SK-N-SH treated with all-trans-retinoic acid at 6 μM for 48 hours (cell line): ENCODE measurements around the gene CACNA1C.

Experiments
- ATAC-seq: fragments of 200-7000 bp; cut with Tn5 transposase; 3 replicates; pipeline ENCODE4 v1.9.1; 2020; ENCODE audit warnings: mild to moderate bottlenecking, moderate library complexity
- BACH2 ChIP-seq: fragments of 250-450 bp; sonication (Bioruptor Pico); IDR thresholded peaks from 2 replicates; pipeline ENCODE4 v1.9.0; 2021; ENCODE audit warnings: mild to moderate bottlenecking, borderline replicate concordance
- CSDC2 ChIP-seq: fragments of 250-450 bp; sonication (Bioruptor Pico); IDR thresholded peaks from 2 replicates; pipeline ENCODE4 v1.5.0; 2020; ENCODE audit warnings: mild to moderate bottlenecking, moderate library complexity
- CSRNP3 ChIP-seq: fragments of 250-450 bp; sonication (Bioruptor Pico); IDR thresholded peaks from 2 replicates; pipeline ENCODE4 v1.5.1; 2021; ENCODE audit warnings: mild to moderate bottlenecking, moderate library complexity
- ESRRG ChIP-seq: fragments of 250-450 bp; sonication (Bioruptor Pico); IDR thresholded peaks from 2 replicates; pipeline ENCODE4 v1.6.1; 2021; ENCODE audit warnings: mild to moderate bottlenecking
- GLIS3 ChIP-seq: fragments of 250-450 bp; sonication (Bioruptor Pico); IDR thresholded peaks from 2 replicates; pipeline ENCODE4 v1.5.0; 2020; ENCODE audit warnings: mild to moderate bottlenecking, moderate library complexity
- ISL1 ChIP-seq: fragments of 250-450 bp; sonication (Bioruptor Pico); IDR thresholded peaks from 2 replicates; pipeline ENCODE4 v2.1.2; 2022; ENCODE audit warnings: mild to moderate bottlenecking, moderate library complexity
- OSR1 ChIP-seq: fragments of 250-450 bp; sonication (Bioruptor Pico); IDR thresholded peaks from 2 replicates; pipeline ENCODE4 v1.8.0; 2022; ENCODE audit warnings: moderate library complexity, mild to moderate bottlenecking, inconsistent platforms
- PPARA ChIP-seq: fragments of 250-450 bp; sonication (Bioruptor Pico); IDR thresholded peaks from 2 replicates; pipeline ENCODE4 v1.5.0; 2020; ENCODE audit warnings: mild to moderate bottlenecking, borderline replicate concordance
- RARB ChIP-seq: fragments of 250-450 bp; sonication (Bioruptor Pico); IDR thresholded peaks from 2 replicates; pipeline ENCODE4 v1.8.0; 2021; ENCODE audit warnings: mild to moderate bottlenecking, moderate library complexity
- SNAI2 ChIP-seq: fragments of 250-450 bp; sonication (Bioruptor Pico); IDR thresholded peaks from 2 replicates; pipeline ENCODE4 v1.5.0; 2020; ENCODE audit warnings: mild to moderate bottlenecking, moderate library complexity
- TCF4 ChIP-seq: fragments of 250-450 bp; sonication (Bioruptor Pico); IDR thresholded peaks from 2 replicates; pipeline ENCODE4 v1.8.0; 2021; ENCODE audit warnings: mild to moderate bottlenecking, moderate library complexity, borderline replicate concordance
- TOX ChIP-seq: fragments of 250-450 bp; sonication (Bioruptor Pico); IDR thresholded peaks from 2 replicates; pipeline ENCODE4 v1.8.0; 2021; ENCODE audit warnings: mild to moderate bottlenecking, moderate library complexity, borderline replicate concordance
- ZC3H10 ChIP-seq: fragments of 250-450 bp; sonication (Bioruptor Pico); IDR thresholded peaks from 2 replicates; pipeline ENCODE4 v1.5.1; 2021; ENCODE audit warnings: mild to moderate bottlenecking, moderate library complexity
- ZFP3 ChIP-seq: fragments of 250-450 bp; sonication (Bioruptor Pico); IDR thresholded peaks from 2 replicates; pipeline ENCODE4 v1.5.0; 2020; ENCODE audit warnings: mild to moderate bottlenecking, moderate library complexity
- ZFP30 ChIP-seq: fragments of 450-650 bp; formaldehyde crosslinking; IDR thresholded peaks from 2 replicates; pipeline ENCODE4 v1.5.0; 2022; ENCODE audit warnings: mild to moderate bottlenecking, moderate library complexity
- ZNF565 ChIP-seq: fragments of 450-650 bp; formaldehyde crosslinking; conservative IDR thresholded peaks from 2 replicates; pipeline ENCODE4 v1.5.0; 2020; ENCODE audit warnings: low read depth, mild to moderate bottlenecking, moderate library complexity
- ZNF70 ChIP-seq: fragments of 450-650 bp; formaldehyde crosslinking; IDR thresholded peaks from 2 replicates; pipeline ENCODE4 v1.5.0; 2020; ENCODE audit warnings: mild to moderate bottlenecking, moderate library complexity
- ZNF8 ChIP-seq: fragments of 450-650 bp; formaldehyde crosslinking; IDR thresholded peaks from 2 replicates; pipeline ENCODE4 v1.5.0; 2020; ENCODE audit warnings: mild to moderate bottlenecking, moderate library complexity
- TF ChIP-seq, protein P1 (sequence below): fragments of 250-450 bp; sonication (Bioruptor Pico); IDR thresholded peaks from 2 replicates; pipeline ENCODE4 v1.5.0; 2020; ENCODE audit warnings: mild to moderate bottlenecking, moderate library complexity
- TF ChIP-seq, protein P2 (sequence below): fragments of 250-450 bp; sonication (Bioruptor Pico); IDR thresholded peaks from 2 replicates; pipeline ENCODE4 v1.8.0; 2020; ENCODE audit warnings: mild to moderate bottlenecking, moderate library complexity, borderline replicate concordance

The CACNA1C gene

DNA sequence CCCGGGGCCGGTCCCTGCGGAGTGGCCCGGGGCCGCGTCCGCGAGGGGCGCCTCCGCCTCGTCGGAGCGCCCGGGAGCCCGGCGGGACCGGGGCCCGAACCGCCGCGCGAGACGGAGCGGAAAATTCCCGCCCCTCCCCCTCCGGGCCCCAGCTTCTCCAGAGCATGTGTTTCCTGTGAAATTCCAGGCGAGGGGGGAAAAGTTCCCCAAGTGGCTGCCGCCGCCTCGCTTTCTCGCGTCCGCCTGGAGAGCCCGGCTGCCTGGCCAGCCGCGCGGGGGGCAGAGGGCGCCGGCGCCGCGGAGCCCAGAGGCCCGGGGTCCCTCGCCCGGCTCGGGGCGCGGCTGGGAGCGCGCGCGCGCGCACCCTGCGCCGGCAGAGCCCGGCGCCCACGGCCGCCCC lies 904 bp downstream of the CACNA1C start:
- TF ChIP-seq, protein P1, sequence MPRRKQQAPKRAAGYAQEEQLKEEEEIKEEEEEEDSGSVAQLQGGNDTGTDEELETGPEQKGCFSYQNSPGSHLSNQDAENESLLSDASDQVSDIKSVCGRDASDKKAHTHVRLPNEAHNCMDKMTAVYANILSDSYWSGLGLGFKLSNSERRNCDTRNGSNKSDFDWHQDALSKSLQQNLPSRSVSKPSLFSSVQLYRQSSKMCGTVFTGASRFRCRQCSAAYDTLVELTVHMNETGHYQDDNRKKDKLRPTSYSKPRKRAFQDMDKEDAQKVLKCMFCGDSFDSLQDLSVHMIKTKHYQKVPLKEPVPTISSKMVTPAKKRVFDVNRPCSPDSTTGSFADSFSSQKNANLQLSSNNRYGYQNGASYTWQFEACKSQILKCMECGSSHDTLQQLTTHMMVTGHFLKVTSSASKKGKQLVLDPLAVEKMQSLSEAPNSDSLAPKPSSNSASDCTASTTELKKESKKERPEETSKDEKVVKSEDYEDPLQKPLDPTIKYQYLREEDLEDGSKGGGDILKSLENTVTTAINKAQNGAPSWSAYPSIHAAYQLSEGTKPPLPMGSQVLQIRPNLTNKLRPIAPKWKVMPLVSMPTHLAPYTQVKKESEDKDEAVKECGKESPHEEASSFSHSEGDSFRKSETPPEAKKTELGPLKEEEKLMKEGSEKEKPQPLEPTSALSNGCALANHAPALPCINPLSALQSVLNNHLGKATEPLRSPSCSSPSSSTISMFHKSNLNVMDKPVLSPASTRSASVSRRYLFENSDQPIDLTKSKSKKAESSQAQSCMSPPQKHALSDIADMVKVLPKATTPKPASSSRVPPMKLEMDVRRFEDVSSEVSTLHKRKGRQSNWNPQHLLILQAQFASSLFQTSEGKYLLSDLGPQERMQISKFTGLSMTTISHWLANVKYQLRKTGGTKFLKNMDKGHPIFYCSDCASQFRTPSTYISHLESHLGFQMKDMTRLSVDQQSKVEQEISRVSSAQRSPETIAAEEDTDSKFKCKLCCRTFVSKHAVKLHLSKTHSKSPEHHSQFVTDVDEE (CRISPR knock-in tag), result no peak
- TF ChIP-seq CSDC2 (CRISPR knock-in tag) (no peak), PPARA (CRISPR knock-in tag) (no peak), GLIS3 (CRISPR knock-in tag) (no peak), CSRNP3 (CRISPR knock-in tag) (no peak), ISL1 (no peak), BACH2 (CRISPR knock-in tag) (no peak)
- ATAC-seq, result no peak; the same call in 2 of the 3 replicates

DNA sequence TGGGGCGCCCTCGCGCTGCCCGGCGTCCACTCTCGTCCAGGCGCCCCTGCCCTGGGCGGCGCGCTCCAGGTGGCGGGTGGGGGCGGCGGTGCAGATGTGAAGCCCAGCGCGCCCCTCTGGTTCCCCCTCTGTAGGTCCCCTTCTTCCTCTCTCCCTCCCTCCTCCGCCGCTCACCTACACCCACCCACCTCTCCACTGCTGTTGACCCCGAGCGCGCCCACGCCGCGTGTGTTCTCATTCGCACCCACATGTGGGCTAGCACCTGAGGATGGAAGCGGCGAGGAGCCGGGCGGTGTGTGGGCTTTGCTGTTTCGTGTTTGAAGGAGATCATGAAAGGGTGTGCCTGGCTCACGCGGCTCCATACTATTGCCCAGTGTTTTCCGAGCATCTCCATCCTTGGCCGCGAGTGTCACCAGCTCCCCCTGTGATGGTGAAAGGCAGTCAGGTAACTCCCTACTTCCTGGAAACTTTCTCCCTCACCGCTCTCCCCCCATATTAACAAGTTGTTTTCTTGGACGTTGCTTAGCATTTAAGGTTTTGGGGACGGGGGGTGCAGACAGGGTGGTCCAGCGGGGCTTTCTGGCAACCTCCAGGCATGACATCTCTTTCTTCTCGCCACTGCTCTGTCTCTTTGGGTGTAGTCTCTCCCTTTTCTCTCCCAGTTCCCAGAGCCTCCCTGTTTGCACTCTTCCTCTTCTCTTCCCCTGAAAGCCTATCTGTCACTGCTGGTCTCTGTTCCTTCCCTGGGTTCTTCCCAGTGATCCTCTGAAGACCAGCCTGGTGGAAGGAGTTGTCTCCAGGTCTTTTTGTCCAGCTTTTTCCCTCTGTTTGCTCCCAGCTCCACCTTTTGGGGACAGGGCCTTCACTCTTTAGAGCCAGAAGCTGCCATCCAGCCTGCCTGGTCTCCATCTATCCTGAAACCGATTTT lies 1.6 kb downstream of the CACNA1C start:
- ATAC-seq, result peak; percentile 18; the same call in 1 of the 3 replicates
- TF ChIP-seq OSR1 (CRISPR knock-in tag), result no peak
- TF ChIP-seq SNAI2 (CRISPR knock-in tag), result no peak
- TF ChIP-seq ZNF8, result no peak
- TF ChIP-seq ZC3H10, result no peak
- TF ChIP-seq RARB (CRISPR knock-in tag), result no peak
- TF ChIP-seq ZFP3 (CRISPR knock-in tag), result no peak
- no peak for TF ChIP-seq TCF4 (CRISPR knock-in tag)
- no peak for TF ChIP-seq ZFP30 (CRISPR knock-in tag)
- TF ChIP-seq BACH2 (CRISPR knock-in tag), result no peak
- no peak for TF ChIP-seq TOX (CRISPR knock-in tag)
- TF ChIP-seq, protein P2, sequence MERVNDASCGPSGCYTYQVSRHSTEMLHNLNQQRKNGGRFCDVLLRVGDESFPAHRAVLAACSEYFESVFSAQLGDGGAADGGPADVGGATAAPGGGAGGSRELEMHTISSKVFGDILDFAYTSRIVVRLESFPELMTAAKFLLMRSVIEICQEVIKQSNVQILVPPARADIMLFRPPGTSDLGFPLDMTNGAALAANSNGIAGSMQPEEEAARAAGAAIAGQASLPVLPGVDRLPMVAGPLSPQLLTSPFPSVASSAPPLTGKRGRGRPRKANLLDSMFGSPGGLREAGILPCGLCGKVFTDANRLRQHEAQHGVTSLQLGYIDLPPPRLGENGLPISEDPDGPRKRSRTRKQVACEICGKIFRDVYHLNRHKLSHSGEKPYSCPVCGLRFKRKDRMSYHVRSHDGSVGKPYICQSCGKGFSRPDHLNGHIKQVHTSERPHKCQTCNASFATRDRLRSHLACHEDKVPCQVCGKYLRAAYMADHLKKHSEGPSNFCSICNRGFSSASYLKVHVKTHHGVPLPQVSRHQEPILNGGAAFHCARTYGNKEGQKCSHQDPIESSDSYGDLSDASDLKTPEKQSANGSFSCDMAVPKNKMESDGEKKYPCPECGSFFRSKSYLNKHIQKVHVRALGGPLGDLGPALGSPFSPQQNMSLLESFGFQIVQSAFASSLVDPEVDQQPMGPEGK, result no peak
- no peak for TF ChIP-seq CSRNP3 (CRISPR knock-in tag)
- no peak for TF ChIP-seq ZNF565

GRCh38 chr12:2057041-2057794 lies 4.4 kb downstream of the CACNA1C start:
- ATAC-seq, result peak; percentile 55
- TF ChIP-seq ESRRG (CRISPR knock-in tag) (no peak), ZNF70 (CRISPR knock-in tag) (no peak), CSRNP3 (CRISPR knock-in tag) (no peak), TCF4 (CRISPR knock-in tag) (no peak), CSDC2 (CRISPR knock-in tag) (no peak), ZNF565 (no peak)
- TF ChIP-seq, protein P1 (CRISPR knock-in tag), result no peak
- TF ChIP-seq, protein P2, result no peak
